Rectal smooth muscle tissue (tissue), 1 donor: ENCODE measurements around the gene ASB6.
"Not testable (repeated sequence)": the region's sequence is repeated elsewhere in the genome, so short reads cannot be mapped to it uniquely, and the experiment has no call there.

Experiments
- H3K27ac ChIP-seq: one replicate; pipeline ENCODE4 v1.7.0; 2013; ENCODE audit warnings: low read depth, low read length, inconsistent platforms
- H3K27me3 ChIP-seq: one replicate; pipeline ENCODE4 v1.7.0; 2013; ENCODE audit warnings: low read length; ENCODE audit not compliant: control insufficient read depth, insufficient read depth
- H3K36me3 ChIP-seq: one replicate; pipeline ENCODE4 v1.7.0; 2013; ENCODE audit warnings: low read length; ENCODE audit not compliant: control insufficient read depth, insufficient read depth
- H3K4me1 ChIP-seq: one replicate; pipeline ENCODE4 v1.7.0; 2013; ENCODE audit warnings: low read length; ENCODE audit not compliant: control insufficient read depth, insufficient read depth
- H3K4me3 ChIP-seq: one replicate; pipeline ENCODE4 v1.7.0; 2013; ENCODE audit warnings: low read length
- H3K9ac ChIP-seq: one replicate; pipeline ENCODE4 v1.7.0; 2013; ENCODE audit warnings: low read length

ASB6 gene

DNA sequence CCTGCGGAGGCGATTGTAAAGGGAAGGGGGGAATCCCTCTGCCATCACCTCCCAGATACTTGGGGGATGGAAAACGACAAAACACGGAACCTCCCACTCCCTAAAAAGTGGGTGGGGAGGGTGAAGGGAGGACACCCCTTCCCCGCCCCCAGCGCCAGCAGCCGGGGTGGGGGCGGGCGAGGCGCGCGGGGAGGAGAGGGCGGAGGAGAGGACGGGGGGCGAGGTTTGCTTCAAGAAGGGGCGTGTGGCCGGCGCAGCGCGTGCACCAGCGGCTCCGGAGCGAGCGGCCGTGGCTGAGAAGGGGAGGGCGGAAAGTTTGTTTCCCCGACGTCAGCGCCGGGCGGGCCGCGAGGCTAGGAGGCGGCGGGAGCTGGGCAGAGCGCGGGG, 23.4 kb upstream of the ASB6 start, which contains the start of gene PRRX2:
Gene PRRX2, plus strand, starts transcription at position 259 of the 387 bp plus-strand sequence. CDS start 221 bp downstream, outside the sequence.
- H3K27ac ChIP-seq = no peak within 1 kb of the TSS

DNA sequence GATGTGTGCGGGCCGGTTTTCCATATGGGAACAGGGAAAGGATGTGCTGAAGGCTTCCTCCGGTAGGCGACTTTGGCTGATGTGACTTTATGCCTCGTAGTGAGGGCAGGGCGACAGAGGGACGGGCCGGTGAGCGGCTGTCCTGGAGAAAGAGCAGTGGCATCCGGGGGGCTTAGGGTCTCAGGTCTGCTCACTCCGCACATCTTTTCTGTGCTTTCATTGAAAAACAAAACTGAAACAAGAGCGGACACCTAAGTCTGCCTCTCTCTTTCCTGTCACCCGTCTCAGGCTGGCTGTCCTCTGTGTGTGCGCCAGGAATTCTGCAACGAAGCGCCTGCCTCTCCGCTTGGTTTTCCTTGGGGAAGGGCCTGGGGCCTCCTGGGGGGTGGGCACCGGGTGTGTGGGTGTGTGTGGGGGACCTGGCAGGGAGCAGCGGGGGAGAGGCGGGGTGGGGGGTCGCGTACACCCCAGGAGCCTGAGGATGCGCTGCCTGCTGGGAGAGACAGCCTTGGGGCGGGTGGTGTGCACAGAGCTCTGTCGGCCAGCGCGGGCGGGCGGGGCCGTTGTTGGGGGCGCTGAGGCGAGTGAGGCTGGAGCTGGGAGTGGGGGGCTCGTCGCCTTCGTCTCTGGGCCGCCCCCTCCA, 22.9 kb upstream of the ASB6 start:
- H3K4me3 ChIP-seq = peak overlapping the region; percentile 24
- H3K36me3 ChIP-seq = no peaks in the 10 kb centered on the region
- no peaks in the 10 kb centered on the region for H3K4me1 ChIP-seq
- no peak overlapping the region for H3K9ac ChIP-seq
- no peak overlapping the region for H3K27ac ChIP-seq
- H3K27me3 ChIP-seq = peaks cover 9% of the 10 kb centered on the region

More for the DNA sequence above, 23.4 kb upstream of the ASB6 start, which contains the start of gene PRRX2:
- Histone ChIP-seq H3K27me3 (peaks cover 9% of the 10 kb centered on the region), H3K4me3 (peak within 1 kb of the TSS; percentile 46), H3K4me1 (no peaks in the 10 kb centered on the region), H3K36me3 (no peaks in the 10 kb centered on the region), H3K9ac (no peak within 1 kb of the TSS)

DNA sequence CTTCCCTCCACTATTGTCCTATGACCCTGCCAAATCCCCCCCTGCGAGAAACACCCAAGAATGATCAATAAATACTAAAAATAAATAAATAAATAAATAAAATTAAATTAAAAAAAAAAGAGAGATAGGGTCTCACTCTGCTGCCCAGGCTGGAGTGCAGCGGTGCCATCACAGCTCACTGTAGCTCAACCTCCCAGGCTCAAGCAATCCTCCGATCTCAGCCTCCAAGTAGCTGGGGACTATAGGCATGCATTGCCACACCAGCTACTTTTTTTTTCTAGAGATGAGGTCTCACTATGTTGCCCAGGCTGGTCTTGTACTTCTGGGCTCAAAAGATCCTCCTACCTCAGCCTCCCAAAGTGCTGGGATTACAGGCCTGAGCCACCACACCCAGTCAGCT, 20.3 kb upstream of the ASB6 start:
- H3K27me3 ChIP-seq = not testable (repeated sequence)

DNA sequence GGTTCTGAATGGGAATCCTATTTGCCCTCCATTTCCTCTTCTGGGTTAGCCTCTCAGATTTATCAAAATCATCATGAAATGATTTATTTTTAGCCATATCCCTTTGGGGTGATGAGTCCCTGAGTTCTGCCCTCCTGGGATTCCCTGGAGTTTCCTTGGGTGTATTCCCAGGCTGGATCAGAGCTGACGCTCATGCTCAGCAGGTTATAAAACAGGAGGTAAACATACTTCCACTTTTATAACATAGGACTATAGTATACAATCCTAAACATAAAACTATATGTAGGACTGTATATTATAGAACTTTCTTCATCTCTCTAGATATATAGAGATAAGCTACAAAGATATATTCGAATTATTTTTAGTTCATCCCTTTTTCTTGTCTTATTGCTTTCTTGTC, 19.1 kb upstream of the ASB6 start:
- Histone ChIP-seq H3K36me3 (no peaks in the 10 kb centered on the region), H3K9ac (no peak overlapping the region), H3K27me3 (peaks cover under 1% of the 10 kb centered on the region), H3K4me1 (no peaks in the 10 kb centered on the region), H3K27ac (no peak overlapping the region), H3K4me3 (no peak overlapping the region)

More for the DNA sequence above, 20.3 kb upstream of the ASB6 start:
- H3K4me3 ChIP-seq, H3K9ac ChIP-seq, H3K36me3 ChIP-seq, H3K27ac ChIP-seq, H3K4me1 ChIP-seq: not testable (repeated sequence)

DNA sequence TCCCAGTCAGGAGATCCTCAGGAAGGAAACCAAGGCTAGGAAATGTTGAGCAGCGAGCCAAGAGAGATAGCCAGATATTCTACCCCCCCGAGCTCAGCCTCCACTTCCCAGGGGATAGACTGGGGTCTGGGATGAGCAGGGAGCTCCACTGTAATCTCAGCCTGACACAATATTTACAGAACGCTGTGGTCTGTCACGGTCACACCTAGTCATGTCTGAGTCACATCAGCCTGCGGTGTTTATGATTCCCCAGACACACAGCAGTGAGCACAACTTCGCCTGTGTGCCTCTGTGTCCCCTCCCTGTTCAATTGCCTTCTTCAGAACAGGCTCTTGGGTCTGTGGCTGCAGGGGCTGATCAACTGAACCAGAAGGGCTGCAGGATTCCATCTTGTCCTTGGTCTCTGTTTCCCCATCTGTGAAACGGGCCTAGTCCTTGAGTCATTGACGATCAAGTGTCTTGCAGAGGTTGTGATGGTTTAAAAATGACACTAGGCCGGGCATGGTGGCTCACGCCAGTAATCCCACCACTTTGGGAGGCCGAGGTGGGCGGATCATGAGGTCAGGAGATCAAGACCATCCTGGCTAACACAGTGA, 14.9 kb upstream of the ASB6 start:
- no peak overlapping the region for H3K9ac ChIP-seq
- H3K27me3 ChIP-seq = no peaks in the 10 kb centered on the region
- no peaks in the 10 kb centered on the region for H3K4me1 ChIP-seq
- H3K27ac ChIP-seq = no peak overlapping the region
- H3K4me3 ChIP-seq = no peak overlapping the region
- H3K36me3 ChIP-seq = no peaks in the 10 kb centered on the region

DNA sequence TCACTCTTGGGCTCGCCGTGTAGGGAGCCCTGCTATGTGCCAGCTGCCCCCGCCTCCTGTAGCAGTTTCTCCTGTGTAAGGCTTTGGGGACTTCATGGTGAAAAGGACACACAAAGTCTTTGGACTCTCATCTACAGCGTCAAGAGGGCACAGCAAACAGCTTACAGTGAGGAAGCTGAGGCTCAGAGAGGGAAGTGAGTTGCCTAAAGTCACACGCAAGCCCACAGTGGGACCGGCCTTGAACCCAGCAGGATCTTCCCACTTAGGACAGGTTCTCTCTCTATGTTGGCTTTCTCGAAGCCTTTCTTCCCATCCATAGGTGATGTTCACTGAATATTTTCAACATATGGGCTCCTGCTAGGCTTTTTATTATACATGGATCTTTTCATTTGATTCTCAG, 13.7 kb upstream of the ASB6 start:
- no peak overlapping the region for H3K27ac ChIP-seq
- H3K4me1 ChIP-seq = no peaks in the 10 kb centered on the region
- H3K36me3 ChIP-seq = no peaks in the 10 kb centered on the region
- no peak overlapping the region for H3K9ac ChIP-seq
- H3K4me3 ChIP-seq = no peak overlapping the region
- no peaks in the 10 kb centered on the region for H3K27me3 ChIP-seq

DNA sequence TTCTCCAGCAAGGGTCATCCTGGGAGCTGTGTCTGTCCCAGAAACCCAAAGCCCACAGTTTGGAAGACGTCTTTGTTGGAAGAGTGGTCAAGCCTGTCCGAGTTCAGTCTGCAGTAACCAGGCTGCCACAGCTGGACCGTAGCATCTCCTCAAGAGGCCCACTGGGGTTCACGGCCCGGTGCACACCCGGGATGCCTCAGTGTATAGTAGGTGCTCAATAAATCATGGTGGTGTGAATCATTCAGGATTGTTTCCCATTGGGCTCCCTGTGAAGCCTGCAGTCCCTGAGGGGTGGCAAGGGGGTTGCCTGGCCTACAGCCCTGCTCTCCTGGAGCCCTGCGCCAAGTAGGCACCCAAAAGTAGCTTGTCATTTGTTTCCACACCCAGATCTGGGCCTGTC, 13.2 kb upstream of the ASB6 start:
- Histone ChIP-seq H3K36me3 (no peaks in the 10 kb centered on the region), H3K4me1 (no peaks in the 10 kb centered on the region), H3K4me3 (no peak overlapping the region), H3K27me3 (no peaks in the 10 kb centered on the region), H3K27ac (no peak overlapping the region), H3K9ac (no peak overlapping the region)

DNA sequence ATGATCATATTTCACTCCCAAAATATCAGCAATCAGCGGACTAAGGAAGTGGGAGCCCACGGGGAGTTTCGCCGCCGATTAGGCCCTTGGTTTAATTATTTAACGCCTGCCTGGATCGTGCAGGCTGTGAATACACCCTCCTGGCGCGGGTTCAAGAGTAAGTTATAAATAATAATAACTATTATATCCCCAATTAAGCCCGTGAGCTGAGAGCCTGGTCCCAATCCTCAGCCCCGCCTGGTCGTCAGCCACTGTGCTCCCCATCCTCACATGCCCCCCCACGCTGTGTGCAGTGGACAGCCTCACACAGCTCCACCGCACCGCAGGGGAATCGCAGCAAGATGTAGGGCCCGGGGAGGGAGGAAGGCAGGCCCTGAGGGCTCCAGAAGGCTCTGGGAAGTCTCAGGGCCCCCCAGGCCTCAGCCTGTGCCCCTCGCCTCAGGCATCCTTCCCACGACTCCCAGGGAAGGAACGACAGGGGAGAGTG, 12.6 kb upstream of the ASB6 start:
- Histone ChIP-seq H3K9ac (no peak overlapping the region), H3K27ac (no peak overlapping the region)

DNA sequence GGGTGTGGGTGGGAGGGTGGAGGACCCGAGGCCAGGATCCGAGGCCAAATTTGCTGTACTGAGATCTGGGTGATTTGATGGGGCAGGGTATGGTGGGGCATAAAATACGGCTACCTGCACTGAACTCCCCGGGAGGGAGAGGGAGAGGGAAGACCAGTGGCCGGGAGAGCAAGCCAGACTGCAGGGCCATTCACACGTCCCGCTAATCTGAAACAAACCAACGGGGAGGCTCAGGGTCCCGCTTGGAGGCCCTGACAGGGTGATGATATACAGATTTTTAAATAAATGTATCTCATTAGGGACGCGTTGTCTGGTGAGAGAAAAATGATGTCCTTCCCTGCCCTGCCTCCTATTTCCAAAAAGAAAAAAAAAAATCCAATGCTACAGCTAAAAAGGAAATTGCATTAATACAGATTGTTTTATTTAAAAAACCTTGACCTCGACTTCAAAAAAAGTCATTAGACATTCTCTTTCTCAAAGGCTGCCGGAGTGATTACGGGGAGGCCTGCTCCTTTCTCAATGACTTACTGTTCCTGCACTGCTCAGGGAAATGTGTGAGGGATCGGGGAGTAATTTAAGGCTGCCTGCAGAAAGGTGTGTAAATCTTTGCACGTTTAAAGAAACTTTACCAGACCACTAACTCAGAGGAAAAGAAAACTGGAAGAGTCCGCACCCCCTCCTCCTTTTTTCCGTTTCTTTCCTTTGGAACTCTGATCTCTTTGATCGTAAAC, 12.0 kb upstream of the ASB6 start:
- no peak overlapping the region for H3K27ac ChIP-seq
- H3K4me1 ChIP-seq = no peaks in the 10 kb centered on the region

More for the DNA sequence above, 12.6 kb upstream of the ASB6 start:
- Histone ChIP-seq H3K4me1 (no peaks in the 10 kb centered on the region), H3K36me3 (no peaks in the 10 kb centered on the region), H3K4me3 (no peak overlapping the region), H3K27me3 (no peaks in the 10 kb centered on the region)

DNA sequence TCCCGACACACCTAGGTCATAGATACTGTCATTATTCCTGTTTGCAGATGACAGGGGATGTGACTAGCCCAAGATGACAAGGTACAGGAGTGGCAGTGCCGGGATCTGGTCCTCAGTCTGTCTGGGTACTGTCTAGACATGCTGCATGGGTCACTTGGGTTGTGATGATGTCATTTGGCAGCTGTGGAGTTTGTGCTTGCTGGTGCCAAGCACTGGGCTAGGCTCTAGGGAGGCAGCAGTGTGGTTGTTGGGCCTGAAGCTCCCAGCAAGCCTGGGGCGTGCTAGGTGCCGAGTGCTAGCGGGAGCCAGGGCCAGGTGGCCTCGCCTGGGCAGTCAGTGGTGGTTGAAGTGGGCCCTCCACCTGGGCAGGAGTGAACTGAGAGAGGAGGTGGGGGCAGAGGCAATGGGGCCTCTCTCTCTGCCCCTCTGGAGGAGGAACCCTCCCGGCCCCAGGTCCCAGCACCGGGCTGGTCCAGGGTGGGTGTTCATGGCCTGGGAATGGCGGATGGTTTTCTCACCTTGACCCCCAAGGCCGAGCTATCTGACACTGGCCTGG, 8.8 kb upstream of the ASB6 start:
- no peaks in the 10 kb centered on the region for H3K27me3 ChIP-seq
- no peaks in the 10 kb centered on the region for H3K4me1 ChIP-seq
- H3K36me3 ChIP-seq = no peaks in the 10 kb centered on the region
- H3K4me3 ChIP-seq = no peak overlapping the region
- H3K9ac ChIP-seq = no peak overlapping the region
- H3K27ac ChIP-seq = no peak overlapping the region

More for the DNA sequence above, 12.0 kb upstream of the ASB6 start:
- Histone ChIP-seq H3K36me3 (no peaks in the 10 kb centered on the region), H3K4me3 (no peak overlapping the region), H3K27me3 (no peaks in the 10 kb centered on the region), H3K9ac (no peak overlapping the region)

DNA sequence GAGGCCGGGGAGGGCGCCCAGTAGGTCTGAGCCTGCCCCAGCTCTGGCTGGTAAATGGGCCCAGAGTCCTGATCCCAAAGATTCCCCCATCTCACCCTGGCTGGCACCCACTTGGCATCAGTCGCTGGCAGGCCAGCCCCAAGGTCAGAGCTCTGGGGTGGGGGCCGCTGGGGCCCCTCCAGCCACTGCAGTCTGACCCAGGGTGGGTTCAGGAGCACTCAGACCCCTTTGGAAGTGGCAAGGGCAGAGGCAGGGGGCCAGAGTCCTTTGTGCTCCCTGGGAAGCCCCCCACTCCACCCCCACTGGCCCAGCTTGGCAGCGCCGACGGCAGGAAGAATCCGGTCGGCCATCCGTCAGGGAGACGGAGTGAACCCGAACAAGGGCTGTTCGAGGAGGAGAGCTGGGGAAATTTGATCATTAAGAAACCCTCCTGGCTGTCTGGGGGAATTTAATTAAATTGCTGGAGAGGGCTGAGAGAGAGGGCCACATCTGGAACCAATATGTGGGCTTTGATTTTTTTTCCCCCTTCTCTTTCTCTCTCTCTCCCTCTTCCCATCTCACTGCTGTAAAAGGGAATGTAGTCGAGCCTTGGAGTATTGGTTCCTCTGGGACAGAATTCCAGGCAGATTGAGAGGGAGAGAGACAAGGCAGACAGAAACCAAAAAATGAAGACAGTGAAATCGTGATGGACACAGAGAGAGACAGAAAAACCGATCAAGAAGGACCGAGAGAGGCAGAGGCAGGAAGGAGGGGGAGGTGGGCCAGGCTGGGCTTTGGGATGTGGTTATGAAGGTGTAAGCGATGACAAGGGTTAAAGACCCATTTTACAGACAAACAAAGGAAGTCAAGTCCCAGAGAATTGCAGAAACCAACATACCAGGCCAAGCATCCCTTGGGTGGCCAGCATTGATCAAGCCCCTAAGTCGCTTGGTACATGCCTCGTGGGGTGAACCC, 8.1 kb upstream of the ASB6 start:
- no peaks in the 10 kb centered on the region for H3K4me1 ChIP-seq
- no peaks in the 10 kb centered on the region for H3K36me3 ChIP-seq
- H3K27me3 ChIP-seq = no peaks in the 10 kb centered on the region
- H3K9ac ChIP-seq = no peak overlapping the region
- no peak overlapping the region for H3K4me3 ChIP-seq
- H3K27ac ChIP-seq = no peak overlapping the region

DNA sequence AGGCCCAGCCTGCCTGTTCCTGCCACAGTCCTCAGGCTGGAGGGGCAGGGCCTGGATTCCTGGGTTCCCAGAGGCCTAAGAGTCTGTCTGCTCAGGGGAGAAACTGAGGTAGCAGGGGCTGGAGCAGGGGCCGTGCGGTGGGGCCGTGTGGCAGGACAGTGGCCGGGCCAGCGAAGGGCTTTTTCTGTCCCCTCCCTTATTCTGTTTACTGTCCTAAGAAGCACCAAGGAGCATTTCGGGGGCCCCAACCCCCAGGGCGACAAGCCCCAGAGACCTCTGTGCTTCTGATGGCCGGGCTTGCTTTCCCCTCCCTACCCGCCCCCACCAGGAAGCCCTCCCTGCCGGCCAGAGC, 6.8 kb upstream of the ASB6 start:
- H3K4me1 ChIP-seq = no peaks in the 10 kb centered on the region
- H3K4me3 ChIP-seq = no peak overlapping the region
- no peak overlapping the region for H3K27ac ChIP-seq
- H3K9ac ChIP-seq = no peak overlapping the region
- no peaks in the 10 kb centered on the region for H3K36me3 ChIP-seq
- H3K27me3 ChIP-seq = no peaks in the 10 kb centered on the region
